GM18861 (cell line): ENCODE results near the gene POLR2C.

ENCODE experiments used
- ATAC-seq: cut with Tn5 transposase; IDR thresholded peaks from one replicate; pipeline ENCODE4 v1.9.1; 2021; ENCODE audit not compliant: unreplicated experiment

POLR2C gene

GRCh38 chr16:57447186-57447962 lies 15.1 kb upstream of the POLR2C start, which contains the start of the genes CIAPIN1 and COQ9:
Gene CIAPIN1, minus strand, starts transcription at chr16:57447385. Its CDS starts 6,457 bp downstream, at chr16:57440928.
Gene COQ9, plus strand, starts transcription at chr16:57447479. Its CDS starts 27 bp downstream, at chr16:57447506.
- ATAC-seq = peak; percentile 90

DNA sequence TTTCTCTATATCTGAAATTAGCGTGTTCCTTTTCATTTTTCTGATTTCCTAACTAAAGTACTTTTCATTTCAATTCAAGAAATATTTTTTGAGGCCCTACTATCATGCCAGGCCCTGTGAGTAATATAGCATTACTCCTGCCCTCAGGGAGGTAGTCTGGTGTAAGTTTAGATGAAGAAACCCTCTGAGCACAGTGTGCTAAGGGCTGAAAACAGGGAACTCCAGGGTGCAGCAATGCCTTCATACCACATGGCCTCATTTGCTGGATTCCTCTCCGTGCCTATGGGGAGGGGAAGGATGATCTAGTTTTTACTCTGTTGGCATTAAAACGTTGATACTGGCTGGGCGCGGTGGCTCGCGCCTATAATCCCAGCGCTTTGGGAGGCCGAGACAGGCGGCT lies 10.5 kb upstream of the POLR2C start:
- no peak for ATAC-seq

DNA sequence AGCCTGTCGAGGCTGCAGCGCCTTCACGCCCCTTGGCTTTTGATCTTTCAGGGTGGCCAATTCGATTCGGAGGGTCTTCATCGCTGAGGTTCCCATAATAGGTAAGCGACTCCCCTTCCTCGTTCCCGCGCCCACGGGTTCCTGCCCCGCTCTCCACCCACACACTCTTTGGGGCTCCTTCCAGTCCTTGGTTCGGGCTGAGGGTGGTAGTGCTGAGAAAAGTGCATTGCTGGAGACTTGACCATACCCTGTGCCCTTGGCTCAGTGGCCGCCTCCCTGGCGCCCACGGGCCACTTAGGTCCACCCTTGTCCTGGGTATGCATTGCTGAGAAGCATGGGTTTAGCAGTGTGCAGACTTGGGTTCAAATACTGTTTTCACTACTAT lies 491 bp downstream of the POLR2C start:
- ATAC-seq = no peak

- ATAC-seq = no peak
These were observed 2.0 kb downstream of the POLR2C start for GRCh38 chr16:57464523-57464922.

DNA sequence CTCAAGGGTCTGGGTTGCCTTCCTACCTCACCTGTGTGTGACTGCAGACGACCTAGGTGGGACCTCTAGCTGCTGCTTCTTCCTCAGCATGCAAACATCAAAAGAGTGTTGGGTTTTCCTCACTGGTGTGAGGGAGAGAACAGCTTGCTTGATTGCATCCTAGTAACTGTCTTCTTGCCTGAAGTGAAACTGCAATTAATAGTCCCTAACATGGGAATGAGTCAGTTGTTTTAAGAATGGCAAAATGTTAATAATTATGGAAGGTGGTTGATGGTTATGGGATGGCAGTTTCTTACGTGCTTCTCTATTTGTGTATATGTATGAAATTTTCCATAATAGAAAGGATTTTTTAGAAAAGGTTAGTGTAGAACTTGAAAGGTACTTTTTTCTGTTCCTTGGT lies 5.9 kb downstream of the POLR2C start:
- no peak for ATAC-seq

- no peak for ATAC-seq
These were observed 6.6 kb downstream of the POLR2C start for GRCh38 chr16:57469046-57469445.

- no peak for ATAC-seq
These were observed 7.5 kb downstream of the POLR2C start for GRCh38 chr16:57469917-57470470.

DNA sequence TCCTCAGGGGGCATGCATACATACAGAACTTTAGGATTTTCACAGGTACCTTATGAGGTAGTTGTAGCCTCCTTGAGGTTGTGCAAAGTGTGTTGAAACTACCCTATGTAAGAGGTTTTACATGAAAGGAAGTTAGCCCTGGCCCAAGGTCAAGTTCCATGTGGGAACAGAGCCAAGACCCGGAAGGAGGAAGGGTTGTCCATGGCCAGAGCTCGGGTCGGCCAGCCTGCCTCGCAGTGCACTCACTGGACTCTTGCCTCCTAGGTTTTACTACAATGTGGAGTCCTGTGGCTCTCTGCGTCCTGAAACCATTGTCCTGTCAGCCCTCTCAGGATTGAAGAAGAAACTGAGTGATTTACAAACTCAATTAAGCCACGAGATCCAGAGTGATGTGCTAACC lies 8.2 kb downstream of the POLR2C start:
- ATAC-seq = no peak

GRCh38 chr16:57471209-57471608 lies 8.7 kb downstream of the POLR2C start:
- ATAC-seq = no peak

DNA sequence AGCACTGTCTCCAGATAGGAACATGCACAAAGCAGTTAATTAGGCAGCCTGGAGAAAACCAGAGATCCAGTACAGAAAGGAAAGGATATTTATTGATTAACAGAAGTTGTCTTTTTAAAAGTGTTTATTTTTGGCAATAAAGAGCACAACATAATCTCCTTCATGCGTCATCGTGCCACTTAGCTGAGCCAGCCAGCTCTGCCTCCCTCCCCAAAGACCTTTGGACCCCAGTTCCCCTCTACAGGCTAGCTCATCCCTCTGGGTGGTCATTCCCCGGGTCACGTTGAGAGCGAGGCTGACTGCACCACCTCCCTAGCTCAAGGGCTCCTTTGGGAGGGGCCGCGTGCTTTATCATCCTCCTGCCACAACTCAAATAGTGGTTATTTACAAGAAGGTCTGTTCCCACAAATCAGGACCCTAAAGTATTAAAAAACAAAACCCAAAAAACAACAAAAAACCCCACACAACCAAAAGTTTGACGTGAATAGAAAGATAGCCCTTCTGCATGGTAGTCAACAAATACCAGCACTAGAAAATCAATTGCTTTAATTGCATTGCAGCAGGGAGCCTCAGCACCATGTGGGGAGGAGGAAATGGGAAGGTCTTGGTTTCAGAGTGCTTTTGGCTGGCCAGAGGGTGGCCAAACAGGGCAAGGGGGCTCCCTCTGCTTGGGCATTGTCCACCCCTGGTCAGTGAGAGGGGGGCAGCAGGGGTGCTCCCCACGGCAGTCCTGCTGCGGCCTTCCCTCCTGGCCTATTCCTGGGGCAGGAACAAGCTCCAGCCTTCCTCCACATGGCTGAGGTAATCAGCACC lies 9.6 kb downstream of the POLR2C start:
- no peak for ATAC-seq

DNA sequence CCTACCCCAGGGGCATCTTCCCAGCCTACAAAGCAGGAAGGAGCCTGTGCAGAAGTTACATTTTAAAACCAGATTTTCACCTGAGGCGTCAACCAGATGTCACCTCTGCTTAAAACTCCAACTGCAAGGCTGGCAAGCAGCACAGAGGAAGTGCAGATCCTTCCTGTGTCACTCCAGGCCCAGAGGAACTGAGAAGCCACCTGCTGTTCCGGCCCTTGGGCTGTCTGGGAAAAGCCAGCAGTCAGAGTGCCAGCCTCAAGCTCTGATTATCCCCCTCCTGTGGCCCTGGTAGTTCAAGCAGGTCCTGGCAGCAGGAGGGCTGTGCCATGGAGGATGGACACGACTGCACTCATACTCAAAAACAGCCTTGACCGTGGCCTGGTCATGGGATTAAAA lies 10.2 kb downstream of the POLR2C start:
- ATAC-seq = no peak

DNA sequence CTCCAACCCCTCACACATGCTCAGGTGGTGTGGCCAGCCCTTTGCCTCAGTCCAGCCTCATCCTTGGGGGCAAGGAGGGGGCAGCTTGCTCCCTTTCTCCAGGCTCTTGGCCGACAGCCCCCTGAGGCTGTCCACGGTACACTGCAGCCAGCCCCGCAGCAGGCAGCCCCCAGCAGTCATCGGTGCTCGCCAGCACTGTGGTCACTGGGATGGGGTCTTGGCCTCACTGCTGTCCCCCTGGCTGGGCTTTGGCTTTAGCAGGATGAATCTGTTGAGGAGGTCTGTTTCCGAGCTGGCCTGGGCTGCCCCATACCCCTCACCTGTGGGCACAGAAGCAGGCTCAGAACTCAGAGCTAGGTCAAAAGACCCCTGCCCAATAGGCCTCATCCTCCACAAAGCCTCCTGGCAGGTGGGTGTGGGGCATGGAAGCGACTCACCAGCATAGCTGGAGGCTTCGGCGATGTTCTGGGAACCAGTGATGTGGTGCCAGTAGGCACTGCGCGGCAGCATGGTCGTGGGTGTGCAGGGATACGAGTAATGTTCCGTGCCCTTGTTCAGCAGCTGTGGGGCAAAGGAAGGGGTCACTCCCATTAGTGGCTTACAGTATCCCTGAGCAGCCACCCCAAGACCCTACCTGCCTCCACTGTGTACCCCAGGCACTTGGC lies 10.8 kb downstream of the POLR2C start:
- ATAC-seq = no peak

DNA sequence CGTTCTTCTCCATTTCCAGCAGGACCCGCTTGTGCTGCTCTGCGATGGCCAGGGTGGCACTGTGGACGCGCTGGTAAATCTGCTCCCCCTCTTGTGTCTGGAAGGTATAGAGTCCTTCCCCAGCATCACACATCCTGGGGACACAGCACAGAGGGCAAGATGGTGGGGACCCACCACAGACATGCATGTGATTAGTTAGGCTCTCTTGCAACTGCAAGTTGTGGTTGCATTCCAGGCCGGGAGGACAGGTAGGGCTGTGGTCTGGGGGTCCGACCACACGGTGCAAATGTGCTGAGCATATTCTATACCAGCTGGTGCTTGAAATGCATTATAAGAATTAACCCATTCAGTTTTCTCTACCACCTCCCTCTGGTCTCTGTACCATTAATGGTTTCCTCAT lies 11.4 kb downstream of the POLR2C start:
- no peak for ATAC-seq

DNA sequence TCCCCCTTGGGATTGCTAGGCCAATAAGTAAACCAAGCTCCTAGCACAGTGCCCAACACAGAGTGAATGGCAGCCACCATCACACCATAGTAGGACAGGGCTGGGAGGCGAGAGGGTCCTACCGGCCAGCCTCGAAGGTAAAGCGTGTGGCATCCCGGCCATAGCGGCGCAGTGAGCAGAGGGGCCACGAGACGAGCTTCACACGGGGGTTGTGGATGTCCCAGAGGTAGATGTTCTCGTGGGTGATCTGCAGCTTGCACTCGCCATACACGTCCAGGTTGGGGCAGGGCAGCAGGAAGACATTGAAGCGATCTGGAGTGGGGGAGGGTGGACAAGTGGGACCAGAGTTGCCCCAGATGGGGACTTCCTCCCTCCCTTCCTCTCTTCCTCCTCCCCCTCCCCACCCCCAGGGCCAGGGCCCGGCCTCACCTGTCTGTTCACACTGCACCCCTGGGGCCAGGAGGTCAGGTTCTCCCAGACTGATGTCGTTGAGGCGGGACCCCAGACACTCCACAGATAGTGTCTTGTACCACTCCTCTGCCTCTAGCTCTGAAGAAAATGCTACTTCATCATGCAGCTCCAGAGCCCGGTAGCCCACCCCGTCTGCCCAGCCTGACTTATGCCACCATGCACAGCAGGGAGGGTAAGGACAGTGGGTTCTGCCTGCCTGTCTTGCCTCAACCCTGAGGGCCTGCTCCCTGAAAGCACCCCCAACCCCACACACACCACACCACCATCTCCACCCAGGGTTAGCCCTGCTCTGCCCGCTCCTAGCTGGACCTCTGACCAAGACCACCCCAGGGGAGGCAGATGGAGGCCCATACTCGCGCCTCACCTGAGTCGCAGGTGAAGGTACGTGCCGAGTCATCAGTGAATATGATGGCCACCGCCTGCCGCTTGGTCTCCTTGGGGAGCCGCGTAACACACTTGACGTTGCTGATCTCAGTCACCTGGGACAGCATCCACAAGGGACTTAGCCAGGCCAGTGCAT lies 12.5 kb downstream of the POLR2C start:
- ATAC-seq = no peak

- peak; percentile 91 for ATAC-seq
These were observed 13.3 kb downstream of the POLR2C start for GRCh38 chr16:57475711-57476339.

- ATAC-seq = no peak
These were observed 14.3 kb downstream of the POLR2C start for GRCh38 chr16:57476546-57477410.

DNA sequence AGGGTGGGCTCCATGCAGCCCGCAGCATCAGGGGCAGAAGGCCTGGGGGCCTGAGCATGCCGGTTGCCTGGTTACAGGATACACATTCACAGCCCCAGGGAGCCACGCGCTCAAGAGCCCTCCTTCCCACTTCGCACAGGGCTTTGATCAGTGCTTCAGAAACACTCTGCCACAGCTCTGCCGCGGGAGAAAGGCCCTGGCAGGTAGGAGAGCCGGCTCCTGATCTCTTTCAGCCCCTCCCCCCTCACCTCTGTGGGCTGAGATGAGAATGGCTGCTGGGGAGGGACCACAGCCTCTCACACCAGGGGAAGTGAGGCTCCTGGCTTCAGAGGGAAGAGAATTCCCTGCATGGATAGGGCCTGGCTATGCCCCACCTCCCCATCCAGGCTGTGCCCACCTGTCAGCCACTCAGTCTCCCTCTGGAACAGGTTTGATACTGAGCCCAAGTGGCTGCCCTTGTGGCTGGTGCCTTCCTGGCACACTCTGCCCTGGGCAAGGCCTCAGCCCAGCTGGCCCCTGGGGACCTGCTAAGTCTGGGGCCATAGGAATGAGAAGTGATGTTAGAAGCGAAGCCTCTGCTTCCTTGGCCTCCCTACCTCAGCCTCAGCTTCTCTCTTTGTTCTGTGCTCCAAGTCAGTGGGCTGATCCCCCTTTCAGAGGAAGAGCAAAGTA lies 15.2 kb downstream of the POLR2C start:
- no peak for ATAC-seq
